NCI-H1436 treated with DMSO at 0.1 percent for 48 hours (cell line): ENCODE results near the gene ZNF423.

Experiments used
- DNase-seq: peaks from one replicate; lab custom pipeline; 2025; lab: John Stamatoyannopoulos, UW

Gene ZNF423

DNA sequence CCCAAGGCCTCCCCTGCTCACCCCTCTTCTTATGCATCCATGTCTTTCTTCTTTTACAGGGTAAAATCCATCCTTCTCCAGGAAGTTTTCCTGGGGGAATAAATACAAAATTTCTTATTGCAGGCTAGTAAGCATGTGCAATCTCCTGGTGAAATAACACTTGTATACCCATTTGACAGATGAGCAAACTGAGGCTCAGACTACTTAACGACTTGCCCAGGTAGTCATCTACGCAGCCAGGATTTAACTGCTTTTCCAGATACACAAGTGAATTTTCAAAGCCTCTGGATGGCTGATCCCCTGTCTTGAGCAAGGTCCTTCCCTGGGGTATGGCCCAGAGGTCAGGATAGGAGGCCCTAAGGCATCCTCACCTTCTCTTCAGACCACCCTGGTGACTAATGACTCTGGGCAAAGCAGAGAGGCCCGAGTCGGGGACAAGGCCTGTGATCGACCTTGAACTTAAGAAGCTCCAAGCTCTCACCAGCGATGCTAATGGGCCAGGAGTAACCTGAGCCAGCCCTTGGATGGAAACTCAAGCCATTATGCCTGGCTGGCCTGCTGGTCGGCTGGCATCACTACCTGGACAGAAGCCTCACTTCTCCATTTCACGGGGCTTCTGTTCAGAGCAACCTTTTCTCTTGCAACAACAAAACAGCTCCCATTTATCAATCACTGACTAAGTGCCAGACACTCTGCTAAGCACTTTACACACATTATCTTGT lies 33.1 kb downstream of the ZNF423 start:
- DNase-seq: no peak

DNA sequence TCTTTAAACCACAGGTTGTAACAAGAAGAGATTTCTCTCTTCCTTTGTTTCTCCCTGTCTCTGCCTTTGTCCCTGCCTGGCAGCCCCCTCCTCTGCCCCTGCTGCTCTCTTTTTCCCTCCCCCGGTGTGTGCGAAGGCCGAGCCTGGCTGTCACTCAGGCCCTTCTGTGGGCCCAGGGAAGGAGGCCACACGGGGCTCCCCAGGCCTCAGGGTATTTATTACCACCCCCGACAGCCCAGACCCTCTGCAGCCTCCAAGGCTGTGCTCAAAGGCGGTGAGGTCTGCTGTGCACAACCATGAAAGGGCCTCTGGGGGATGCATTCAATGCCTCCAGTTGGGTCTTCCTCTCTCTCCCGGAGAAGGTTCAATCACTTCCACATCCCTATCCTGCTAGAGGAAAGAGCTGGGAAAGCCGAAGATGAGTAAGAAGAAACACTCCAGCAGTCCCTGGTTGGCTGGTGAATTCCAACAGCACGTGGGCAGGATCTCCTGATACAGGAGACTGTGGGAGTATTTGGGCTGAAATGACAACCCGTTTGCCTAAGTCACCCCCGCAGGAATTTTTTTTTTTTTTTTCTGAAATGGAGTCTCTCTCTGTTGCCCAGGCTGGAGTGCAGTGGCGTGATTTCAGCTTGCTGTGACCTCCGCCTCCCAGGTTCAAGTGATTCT lies 34.2 kb downstream of the ZNF423 start:
- no peak for DNase-seq

DNA sequence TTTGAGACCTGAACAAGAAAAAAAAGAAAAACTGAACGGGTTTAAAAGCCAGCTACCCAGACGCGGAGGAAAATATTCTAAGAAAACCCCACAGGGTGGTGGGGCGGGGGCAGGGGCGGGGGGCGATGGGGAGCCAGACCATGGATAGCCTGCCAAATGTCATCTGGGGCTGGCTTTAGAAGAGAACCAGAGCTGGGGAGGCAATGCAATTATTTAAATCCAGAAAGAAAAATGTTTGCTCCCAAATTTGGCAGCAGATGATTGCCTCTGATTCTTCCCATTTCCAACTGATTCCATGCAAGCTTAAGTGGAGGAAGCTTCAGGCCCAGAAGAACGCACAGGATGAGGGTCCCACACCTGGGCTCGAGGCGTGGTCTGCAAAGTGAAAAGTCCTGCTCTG lies 34.8 kb downstream of the ZNF423 start:
- DNase-seq: no peak

DNA sequence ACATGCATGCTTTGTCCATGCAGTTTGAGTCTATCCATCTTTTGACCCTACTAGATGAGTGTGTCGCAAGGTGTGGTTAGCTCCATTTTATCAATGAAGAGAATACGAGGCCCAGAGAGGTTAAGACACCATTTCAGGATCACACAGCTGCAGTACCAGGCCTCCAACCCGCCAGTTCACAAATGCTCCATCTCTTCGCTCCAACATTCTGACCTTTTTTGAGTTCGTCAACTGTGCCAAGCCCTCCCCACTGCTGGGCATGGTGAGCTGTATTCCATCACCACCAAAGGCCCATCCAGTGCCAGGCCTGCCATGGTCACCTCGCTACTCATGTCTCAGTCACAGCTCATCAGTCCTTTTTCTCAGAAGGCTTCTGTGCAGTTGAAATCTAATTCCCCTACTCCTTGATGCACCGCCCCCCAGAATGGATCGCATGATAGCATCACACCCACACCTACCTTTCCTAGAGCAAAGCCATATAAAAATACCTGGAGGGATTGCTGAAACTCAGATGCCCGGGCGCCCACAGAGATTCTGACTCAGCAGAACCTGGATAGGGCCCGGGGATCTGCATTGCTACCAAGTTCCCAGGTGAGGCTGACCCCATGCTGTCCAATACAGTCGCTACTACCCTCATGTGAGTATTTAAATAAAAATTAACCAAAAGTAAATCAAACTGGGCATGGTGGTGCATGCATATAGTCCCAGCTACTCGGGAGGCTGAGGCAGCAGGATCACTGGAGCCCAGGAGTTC lies 38.0 kb downstream of the ZNF423 start:
- no peak for DNase-seq

DNA sequence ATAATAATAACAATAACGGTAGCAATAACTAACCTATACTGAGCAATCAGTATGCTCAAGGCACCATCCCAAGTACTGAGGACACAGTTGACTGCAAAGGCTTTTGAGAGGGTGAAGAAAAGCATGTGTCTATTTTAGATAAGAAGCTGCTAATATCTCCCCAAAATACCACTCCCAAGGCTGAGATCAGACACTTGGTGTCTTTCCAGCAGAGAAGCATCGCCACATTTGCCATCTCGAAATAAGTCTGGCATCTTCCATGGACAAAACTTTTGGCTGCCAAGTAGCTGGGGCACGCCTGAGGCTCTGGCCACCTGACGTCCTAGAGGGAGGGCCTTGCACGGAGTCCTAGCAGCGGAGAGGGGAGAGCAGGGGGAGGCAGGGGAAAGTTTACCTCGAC lies 39.0 kb downstream of the ZNF423 start:
- no peak for DNase-seq

DNA sequence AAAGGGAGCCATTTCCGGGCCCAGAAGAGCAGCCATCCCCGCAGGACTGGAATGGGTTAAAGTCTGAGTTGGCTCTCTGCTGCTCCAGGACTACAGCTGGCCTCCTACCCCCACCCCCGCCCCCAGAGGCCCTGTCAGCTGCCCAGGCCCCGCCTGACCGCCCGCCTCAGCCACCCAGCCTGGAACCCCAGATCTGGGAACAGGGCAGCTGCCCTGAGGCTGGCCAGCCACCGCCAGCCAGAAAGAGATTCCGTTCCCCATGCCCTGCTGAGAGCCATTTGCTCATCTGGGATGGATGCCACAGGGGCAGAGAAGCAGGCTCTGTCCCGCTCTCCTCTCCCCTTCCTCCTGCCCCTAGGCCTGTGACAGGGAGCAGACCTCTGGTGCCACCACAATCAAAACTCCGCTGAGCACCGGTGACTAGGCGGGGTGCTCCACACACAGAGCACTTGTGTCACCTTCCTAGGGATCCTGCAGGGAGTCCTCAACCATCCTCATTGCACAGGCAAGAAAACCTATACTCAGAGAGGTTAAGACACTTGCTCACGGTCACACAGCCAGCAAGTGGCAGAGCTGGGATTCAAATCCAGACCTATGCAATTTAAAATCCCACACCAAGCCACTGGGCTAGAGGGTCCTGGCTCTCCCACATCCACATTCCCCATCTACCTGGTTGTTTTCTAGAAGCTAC lies 44.1 kb downstream of the ZNF423 start:
- DNase-seq: no peak

DNA sequence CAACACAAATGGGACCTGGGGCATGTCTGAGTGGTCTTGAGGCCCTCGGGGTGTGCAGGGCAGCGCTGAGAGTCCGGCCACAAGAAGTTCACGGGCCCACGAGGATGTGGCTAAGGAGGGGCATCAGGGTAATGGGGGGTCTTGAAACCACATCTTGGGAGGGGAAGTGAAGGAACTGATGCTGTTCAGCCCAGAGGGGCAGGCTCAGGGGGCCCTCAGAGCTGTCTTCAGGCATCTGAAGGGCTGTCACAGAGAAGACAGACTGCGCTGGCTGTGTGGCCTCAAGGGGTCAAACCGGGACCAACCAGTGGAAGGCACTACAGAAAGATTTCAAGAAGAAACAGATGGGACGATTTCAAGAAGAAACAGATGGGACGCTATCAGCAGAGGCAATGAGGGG lies 45.1 kb downstream of the ZNF423 start:
- no peak for DNase-seq

DNA sequence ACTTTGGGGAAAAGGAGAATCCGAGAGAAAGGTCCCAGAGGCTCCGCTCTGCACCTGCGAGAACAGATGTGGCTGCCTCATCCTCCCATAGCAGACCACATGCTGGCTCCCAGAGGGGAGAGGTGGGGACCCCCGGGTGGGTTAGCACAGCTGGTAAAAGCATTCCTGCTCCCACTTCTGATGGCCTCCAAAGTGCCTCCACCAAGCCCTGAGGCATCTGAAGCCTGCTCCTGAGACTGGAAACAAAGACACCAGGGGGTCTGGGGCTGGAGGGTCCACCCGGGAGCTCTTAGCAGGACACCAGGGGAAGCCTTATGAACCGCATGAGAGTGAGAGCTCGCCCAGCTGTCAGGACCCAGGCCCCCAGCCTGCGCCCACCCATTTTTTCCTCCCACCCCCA lies 46.4 kb downstream of the ZNF423 start:
- DNase-seq: no peak

DNA sequence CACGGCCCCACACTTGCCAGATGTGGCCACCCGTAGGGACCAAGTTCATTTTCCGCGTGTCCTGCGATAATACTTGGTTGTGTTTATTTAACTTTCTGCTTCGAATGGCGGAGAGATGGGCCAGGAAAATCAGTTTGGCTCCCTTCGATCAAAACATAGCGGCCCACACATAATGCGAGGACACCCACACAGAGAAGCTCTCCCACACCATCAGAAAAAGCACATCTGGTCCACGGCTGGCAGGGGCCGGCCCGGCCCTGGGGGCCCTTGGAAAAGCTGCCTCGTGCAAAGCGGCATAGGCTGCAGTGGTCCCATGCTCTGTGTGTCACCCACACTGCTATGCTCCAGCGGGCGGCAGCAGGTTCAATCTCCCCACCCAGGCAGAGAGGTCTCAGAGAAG lies 46.9 kb downstream of the ZNF423 start:
- DNase-seq: no peak

DNA sequence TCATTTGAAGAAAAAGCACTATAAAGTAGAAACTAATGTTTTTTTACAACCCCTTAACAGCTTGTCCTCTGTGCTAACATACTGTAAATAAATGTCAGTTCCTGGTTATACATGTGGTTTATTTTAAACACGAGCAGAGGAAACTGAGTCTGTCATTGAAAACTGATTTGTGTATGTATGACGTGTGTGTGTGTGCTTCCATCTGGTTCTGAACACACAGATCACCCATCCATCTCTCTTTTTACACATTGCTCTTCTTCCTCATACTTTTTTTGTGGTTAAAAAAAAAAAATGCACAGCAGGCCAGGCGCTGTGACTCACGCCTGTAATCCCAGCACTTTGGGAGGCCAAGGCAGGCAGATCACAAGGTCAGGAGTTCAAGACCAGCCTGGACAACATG lies 49.5 kb downstream of the ZNF423 start:
- no peak for DNase-seq

DNA sequence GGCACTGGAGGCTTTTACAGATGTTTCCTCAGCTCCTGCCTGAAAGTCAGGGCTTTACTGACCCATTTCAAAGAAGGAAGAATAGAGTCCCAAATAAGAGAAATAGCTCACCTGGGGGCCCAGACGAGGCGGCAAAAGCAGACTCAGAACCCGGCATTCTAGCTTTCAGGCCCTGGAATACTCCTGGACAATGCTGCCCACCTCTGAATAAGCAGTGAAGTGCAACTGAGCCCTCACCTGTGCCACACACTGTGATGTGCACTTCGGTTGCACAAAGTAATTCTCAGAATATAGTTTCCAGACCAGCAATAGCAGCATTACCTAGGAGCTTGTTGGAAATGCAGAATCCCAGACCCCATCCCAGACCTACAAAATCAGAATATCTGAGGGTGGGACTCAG lies 54.6 kb downstream of the ZNF423 start:
- DNase-seq: no peak

DNA sequence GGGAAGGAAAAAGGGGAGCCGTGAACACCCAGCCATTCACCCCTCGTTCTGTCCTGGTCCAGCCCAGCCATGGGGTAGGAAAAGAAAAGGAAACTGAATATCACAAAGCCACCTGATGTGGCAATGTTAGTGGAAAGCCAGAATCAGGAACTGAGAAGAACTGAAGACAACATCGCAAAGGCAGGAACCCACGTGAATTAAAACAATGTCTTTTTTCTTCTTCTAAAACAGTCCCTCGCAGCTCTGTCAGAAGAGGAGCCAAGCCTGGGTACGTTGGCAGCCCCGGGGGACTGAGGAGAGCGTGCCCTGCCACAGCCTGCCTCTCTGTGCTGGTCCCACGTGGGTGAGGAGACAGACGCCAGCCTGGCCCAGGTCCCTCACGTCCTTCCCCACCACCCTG lies 55.0 kb downstream of the ZNF423 start:
- no peak for DNase-seq

DNA sequence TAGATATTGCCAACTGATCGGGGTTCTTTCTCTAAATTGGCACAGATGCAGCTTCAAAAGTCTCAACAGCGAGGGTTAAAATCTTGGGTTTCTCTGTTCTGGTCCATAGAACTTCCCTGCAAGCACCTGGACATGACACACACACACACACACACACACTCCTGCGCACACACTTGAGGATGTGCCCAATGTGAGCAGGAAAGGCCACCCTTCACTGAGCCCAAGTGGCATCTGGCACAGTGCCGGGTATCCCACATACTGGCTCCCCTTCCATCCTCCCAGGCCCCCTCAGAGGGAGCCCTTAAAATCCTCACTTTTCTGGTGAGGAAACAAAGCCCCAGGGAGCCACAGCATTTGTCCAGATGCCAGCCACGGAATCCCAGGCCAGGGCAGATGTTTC lies 55.5 kb downstream of the ZNF423 start:
- no peak for DNase-seq

DNA sequence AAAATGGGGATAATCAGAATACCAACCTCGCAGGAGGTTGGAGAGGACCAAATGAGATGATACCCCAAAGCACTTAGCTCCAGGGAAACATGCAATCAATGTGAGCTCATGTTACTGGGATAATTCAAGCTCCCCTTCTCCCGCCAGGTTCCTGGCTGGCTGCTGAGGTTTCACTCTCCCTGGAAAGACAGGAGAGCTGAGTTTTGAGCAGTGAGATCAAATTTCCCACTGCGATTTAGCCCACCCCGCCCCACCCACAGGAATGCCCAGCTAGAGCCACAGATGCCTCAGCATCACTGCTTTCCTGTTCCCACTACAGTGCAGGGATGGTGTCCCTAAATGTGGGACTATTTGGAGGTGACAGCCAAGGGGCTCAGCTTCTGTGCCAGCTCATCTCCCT lies 56.7 kb downstream of the ZNF423 start:
- no peak for DNase-seq

DNA sequence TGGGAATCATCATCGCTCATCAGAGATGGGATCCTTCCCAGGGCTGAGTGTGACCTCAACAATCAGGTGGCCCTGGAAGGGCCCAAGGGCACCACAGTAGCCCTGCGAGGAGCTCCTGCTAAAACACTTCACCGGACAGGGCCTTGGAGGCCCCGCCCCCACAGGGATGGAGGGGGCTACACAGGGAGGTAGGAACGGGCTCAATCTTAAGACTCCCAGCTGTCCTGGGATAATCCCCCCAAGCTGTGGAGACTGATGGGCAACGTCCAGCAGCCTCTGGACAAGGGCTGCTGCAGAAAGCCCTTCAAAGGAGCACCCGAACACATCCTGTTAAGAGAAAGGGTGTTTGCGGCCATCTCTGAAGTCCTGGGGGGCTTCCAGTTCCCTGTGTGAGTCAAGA lies 60.4 kb downstream of the ZNF423 start:
- no peak for DNase-seq

DNA sequence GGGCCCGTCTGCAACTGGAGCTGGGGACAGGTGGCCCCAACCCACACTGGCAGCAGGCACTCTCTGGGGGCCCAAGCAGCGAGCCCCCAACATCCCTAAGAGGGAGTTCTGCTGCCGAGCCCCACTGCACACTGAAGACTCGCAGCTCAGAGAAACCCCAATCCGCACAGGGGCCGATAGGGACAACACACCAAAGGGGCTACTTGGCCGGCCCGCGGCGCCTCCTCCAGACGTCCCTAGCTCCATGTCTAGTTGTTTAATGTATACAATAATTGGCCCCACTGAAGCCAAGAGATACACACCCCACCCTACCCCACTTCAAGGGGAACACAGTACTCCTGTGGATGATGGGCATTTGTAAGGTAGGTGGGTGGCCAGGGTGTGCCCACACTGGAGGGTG lies 62.7 kb downstream of the ZNF423 start:
- no peak for DNase-seq

DNA sequence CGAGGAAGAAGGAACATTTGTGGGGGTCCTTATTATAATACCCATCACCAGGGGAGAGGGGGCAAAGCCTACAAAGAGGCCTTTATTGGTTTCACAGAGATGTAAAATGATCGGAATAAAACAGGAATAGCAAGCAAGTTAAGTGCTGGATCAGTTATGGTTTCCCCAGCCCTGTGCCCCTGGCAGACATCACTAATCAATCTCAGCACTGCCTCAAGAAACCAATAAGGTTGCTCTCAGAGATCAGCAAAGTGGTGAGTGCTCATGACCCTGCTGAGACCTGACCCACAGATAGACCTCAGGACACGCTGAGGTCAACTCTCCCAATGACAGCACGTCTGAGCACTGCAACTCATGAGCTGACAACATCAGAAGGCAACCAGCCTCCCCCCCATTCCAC lies 66.3 kb downstream of the ZNF423 start:
- no peak for DNase-seq

DNA sequence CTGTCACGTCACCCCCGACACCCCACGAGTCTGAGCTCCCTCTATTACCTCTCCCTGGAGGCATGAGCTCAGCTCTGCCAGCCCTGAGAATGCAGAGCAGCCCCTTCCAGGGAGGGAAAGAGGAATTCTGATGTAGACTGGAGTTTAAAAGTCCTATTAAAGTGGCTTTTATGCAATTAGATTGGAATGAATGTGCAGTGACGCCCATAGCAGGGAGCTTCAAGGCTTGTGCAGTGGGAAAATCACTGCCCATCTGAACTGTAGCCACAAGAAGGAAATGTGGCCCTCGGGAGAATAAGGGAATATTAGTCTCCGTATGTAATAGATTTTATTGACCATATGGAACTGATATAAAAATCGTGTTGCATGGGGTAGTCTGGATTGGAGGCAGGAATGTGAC lies 66.9 kb downstream of the ZNF423 start:
- DNase-seq: no peak

DNA sequence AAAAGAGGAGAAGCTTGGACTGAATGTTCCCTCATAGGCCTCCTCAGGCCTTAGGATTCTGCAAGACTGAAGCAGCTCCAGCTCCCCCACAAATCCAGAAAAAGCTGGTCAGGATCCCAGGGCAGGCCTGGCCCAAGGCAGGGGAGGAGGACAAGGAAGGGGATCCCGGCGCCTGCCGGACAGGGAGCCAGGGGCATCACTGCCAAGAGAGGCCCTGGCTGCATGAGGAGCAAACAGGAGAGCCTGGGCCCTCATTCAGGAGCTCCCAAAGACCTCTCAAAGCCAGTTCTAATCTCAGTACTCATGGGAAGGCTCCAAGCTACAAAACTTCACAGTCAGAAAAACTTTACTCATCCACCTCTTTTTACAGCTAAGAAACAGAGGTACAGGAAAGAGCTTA lies 67.3 kb downstream of the ZNF423 start:
- no peak for DNase-seq

DNA sequence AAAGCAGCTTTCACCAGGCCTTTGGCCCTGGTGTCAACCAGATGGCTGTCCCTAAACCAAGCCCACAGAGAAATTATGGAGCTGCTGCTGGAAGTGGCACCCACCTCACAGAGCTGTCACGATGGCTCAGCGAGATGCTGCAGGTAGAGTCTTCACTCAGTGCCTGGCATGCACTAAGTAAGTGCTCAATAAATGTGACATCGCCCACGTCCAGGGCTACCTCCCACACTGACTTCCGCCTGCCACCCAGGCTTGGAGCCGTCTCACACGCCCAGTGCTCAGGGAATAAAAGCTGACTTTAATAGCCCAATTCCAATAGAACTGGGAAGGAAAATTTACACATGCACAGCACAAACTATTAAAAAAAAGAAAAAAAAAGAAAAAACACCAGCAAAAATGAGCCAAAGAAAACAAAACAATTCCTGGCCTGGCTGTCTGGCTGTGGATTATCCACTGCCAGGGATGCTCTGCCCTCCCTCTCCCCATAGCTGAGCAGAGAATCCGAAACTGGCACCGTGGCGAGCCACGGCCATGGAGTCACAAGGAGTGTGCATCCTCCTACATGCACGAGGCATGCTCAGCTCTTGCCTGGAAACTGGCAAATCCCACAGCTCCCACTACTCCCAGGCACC lies 68.9 kb downstream of the ZNF423 start:
- no peak for DNase-seq

DNA sequence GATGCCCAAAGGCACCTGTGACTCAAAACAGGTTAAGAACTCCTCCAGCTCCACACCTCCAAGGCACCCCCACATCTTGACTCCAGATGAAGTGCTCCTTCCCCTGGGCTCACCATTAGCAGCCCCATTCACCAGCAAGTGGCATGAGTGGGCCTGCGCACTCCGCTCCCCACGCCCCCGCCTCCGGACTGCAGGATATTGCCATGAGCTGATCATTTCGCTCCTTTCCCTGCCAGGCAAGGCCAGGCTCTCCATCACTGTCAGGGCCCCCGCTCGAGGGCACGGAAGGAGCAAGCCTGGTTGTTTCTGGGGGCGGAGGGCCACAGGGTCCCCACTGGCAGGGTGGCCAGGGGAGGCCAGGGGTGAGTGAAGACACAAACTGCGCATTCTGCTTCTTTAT lies 69.9 kb downstream of the ZNF423 start:
- no peak for DNase-seq

DNA sequence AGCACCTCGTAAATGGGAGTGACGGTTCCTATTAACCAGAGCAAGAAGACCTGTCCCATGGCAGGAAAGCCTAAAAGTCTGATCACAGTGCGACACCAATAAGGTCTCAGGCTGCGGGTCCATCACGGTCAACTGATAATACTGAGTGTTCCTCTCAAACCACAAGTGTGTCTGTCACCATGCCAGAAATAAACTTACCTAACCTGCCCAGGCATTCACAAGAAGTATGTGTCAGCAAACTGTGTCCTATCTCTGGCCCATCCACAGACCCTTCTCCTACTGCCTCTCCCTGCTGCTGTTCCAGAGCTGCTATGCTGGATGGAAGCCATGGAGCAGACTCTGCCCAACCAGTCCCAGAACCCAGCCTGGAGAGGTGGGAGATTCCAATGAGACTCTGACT lies 73.5 kb downstream of the ZNF423 start:
- DNase-seq: no peak
